Endothelial cell of umbilical vein (primary cell): ENCODE data around the gene CPNE5. TPM values are rescaled to one million over a fixed set of nuclear protein-coding genes. Genes with fewer than 3 reads are reported as not detected.

Experiments
- BruUV-seq: library from RNA; stranded (reverse); fragments of 400-500 nt; replicated peaks from 2 replicates; lab custom pipeline; 2021; lab: Mats Ljungman, UMichigan
- CTCF ChIA-PET: fragments of 300-600, 350-600 bp; sonication (Branson Sonifier 250); formaldehyde crosslinking; loops from one replicate; lab custom pipeline; 2021; ENCODE audit warnings: antibody characterized with exemption, inconsistent platforms; lab: Charles Lee
- POLR2A ChIA-PET: fragments of 300-600, 350-600 bp; sonication (Branson Sonifier 250); formaldehyde crosslinking; loops from one replicate; lab custom pipeline; 2021; ENCODE audit warnings: antibody characterized with exemption, inconsistent platforms; lab: Charles Lee
- DNase-seq: peaks from one replicate; pipeline ENCODE4 v3.0.0-alpha.2; 2011; ENCODE audit warnings: low read depth, low spot score
- FAIRE-seq: peaks from 2 replicates; lab custom pipeline; 2011; peaks lifted over from hg19 to GRCh38; lab: Jason Lieb, UNC
- H2AFZ ChIP-seq: 2 replicates; pipeline ENCODE4 v1.6.0; 2012; ENCODE audit warnings: low read depth, low read length, control low read depth, inconsistent platforms
- H3K27ac ChIP-seq: 2 replicates; pipeline ENCODE4 v1.5.1; 2011; ENCODE audit warnings: low read depth, mild to moderate bottlenecking, control low read depth, low read length, moderate library complexity; ENCODE audit not compliant: insufficient read depth
- H3K27me3 ChIP-seq, 2 experiments: 2 replicates each; pipeline versions ENCODE4 v1.6.0 to v1.6.1; 2011; ENCODE audit warnings: low read length in 2 of 2, mixed read lengths in 1 of 2; ENCODE audit not compliant: control insufficient read depth in 2 of 2, insufficient read depth in 2 of 2
- H3K36me3 ChIP-seq, 2 experiments: 2 replicates in 1 of 2; 3 replicates in 1 of 2; pipeline ENCODE4 v1.5.1; 2011; ENCODE audit warnings: low read length in 2 of 2, mild to moderate bottlenecking in 1 of 2, moderate library complexity in 1 of 2; ENCODE audit not compliant: control insufficient read depth in 2 of 2, insufficient read depth in 2 of 2; ENCODE audit errors: extremely low read depth in 1 of 2
- H3K4me1 ChIP-seq: 3 replicates; pipeline ENCODE4 v1.5.1; 2011; ENCODE audit warnings: mild to moderate bottlenecking, low read length; ENCODE audit not compliant: control insufficient read depth, insufficient read depth; ENCODE audit errors: extremely low read depth
- H3K4me2 ChIP-seq: 2 replicates; pipeline ENCODE4 v1.6.1; 2011; ENCODE audit warnings: low read length, control low read depth, mixed read lengths; ENCODE audit not compliant: insufficient read depth
- H3K4me3 ChIP-seq, 3 experiments: fragments of 200-600 bp in 1 of 3; sonication (generic), shearing (Covaris generic) in 1 of 3; replicated peaks in 1 of 3; 2 replicates each; pipeline ENCODE4 v1.5.1; 2011 to 2016; ENCODE audit warnings: control low read depth in 3 of 3, low read length in 3 of 3, mild to moderate bottlenecking in 2 of 3, inconsistent platforms in 1 of 3, low read depth in 1 of 3, moderate library complexity in 1 of 3; ENCODE audit not compliant: insufficient read depth in 1 of 3
- H3K79me2 ChIP-seq: 2 replicates; pipeline ENCODE4 v1.6.0; 2012; ENCODE audit warnings: low read length, inconsistent platforms; ENCODE audit not compliant: control insufficient read depth, insufficient read depth
- H3K9ac ChIP-seq: replicated peaks from 2 replicates; pipeline ENCODE3; 2011; ENCODE audit warnings: low read length, control low read depth; ENCODE audit not compliant: insufficient read depth; ENCODE audit errors: extremely low read depth
- H3K9me1 ChIP-seq: replicated peaks from 3 replicates; pipeline ENCODE4 v1.6.0; 2011; ENCODE audit warnings: mild to moderate bottlenecking, low read length; ENCODE audit not compliant: control insufficient read depth, insufficient read depth; ENCODE audit errors: extremely low read depth
- H3K9me3 ChIP-seq: replicated peaks from 2 replicates; pipeline ENCODE4 v1.5.1; 2012; ENCODE audit warnings: low read length, inconsistent platforms; ENCODE audit not compliant: control insufficient read depth, insufficient read depth
- H4K20me1 ChIP-seq: replicated peaks from 2 replicates; pipeline ENCODE3; 2011; ENCODE audit warnings: mild to moderate bottlenecking, low read length; ENCODE audit not compliant: control insufficient read depth, insufficient read depth; ENCODE audit errors: extremely low read depth
- EZH2 ChIP-seq: IDR thresholded peaks from 2 replicates; pipeline ENCODE4 v1.6.1; 2012; ENCODE audit warnings: borderline replicate concordance, low read depth, mild to moderate bottlenecking, moderate library complexity, low read length, inconsistent platforms; ENCODE audit not compliant: severe bottlenecking
- FOS ChIP-seq: IDR thresholded peaks from 2 replicates; pipeline ENCODE4 v1.6.1; 2011; ENCODE audit warnings: mild to moderate bottlenecking, low read length, moderate library complexity, borderline replicate concordance; ENCODE audit not compliant: insufficient read depth
- GATA2 ChIP-seq: IDR thresholded peaks from 2 replicates; pipeline ENCODE4 v1.7.0; 2011; ENCODE audit warnings: low read depth, mild to moderate bottlenecking, moderate library complexity, mixed read lengths, low read length; ENCODE audit not compliant: insufficient read length, insufficient read depth
- JUN ChIP-seq: IDR thresholded peaks from 2 replicates; pipeline ENCODE4 v1.6.1; 2011; ENCODE audit warnings: borderline replicate concordance, low read depth; ENCODE audit not compliant: insufficient read length, insufficient read depth
- MYC ChIP-seq: IDR thresholded peaks from one replicate; pipeline ENCODE4 v1.6.1; 2011; ENCODE audit warnings: mild to moderate bottlenecking, low read depth, low read length
- POLR2A ChIP-seq: IDR thresholded peaks from 2 replicates; pipeline ENCODE4 v1.6.1; 2012; ENCODE audit warnings: low read depth, mild to moderate bottlenecking, control low read depth, low read length
- POLR2AphosphoS5 ChIP-seq: IDR thresholded peaks from 2 replicates; pipeline ENCODE4 v1.6.1; 2012; ENCODE audit warnings: low read depth, mild to moderate bottlenecking, control low read depth, low read length, moderate library complexity; ENCODE audit not compliant: insufficient read depth
- dilution Hi-C: fragments of 300-500 bp; cut with MboI; formaldehyde crosslinking; loops from one replicate; pipeline ENCODE4 v1.15.0; 2019; ENCODE audit warnings: low sequenced_read_pairs; ENCODE audit not compliant: extremely low pct_ligation_motif_present
- intact Hi-C: fragments of 100-400 bp; cut with micrococcal nuclease; formaldehyde crosslinking; loops from one replicate; pipeline ENCODE4 v1.10.0; 2022
- polyA plus RNA-seq, 4 experiments: library from polyadenylated mRNA; depleted of rRNA in 3 of 4; stranded (reverse) in 3 of 4; unstranded in 1 of 4; fragments of >200 nt; gene quantifications; 2 replicates each; pipeline versions ENCODE4 v1.2.1 to v1.2.3, GENCODE V29; 2011 to 2012; ENCODE audit warnings: missing spikeins in 1 of 4
- total RNA-seq: library from RNA; stranded (reverse); gene quantifications from 2 replicates; pipeline ENCODE4 v1.2.3, GENCODE V29; 2021
- TF ChIP-seq, protein P1 (sequence below), 2 donors: IDR thresholded peaks; 1 replicate in 1 of 2; 2 replicates in 1 of 2; pipeline ENCODE4 v1.5.1; 2011; ENCODE audit warnings: low read length in 2 of 2, mild to moderate bottlenecking in 2 of 2, moderate library complexity in 2 of 2, control low read depth in 1 of 2, inconsistent platforms in 1 of 2, low read depth in 1 of 2; ENCODE audit not compliant: insufficient read depth in 1 of 2; ENCODE audit errors: extremely low read depth in 1 of 2
- TF ChIP-seq, protein P2 (sequence below): IDR thresholded peaks from 2 replicates; pipeline ENCODE4 v1.6.1; 2011; ENCODE audit not compliant: insufficient read depth, insufficient read length

The CPNE5 gene
- total and polyA plus RNA-seq, 2 donors (not counting 3 experiments of a cell fraction or from before 2014, with no cell fraction given), result 18.8 to 49.4 TPM

DNA sequence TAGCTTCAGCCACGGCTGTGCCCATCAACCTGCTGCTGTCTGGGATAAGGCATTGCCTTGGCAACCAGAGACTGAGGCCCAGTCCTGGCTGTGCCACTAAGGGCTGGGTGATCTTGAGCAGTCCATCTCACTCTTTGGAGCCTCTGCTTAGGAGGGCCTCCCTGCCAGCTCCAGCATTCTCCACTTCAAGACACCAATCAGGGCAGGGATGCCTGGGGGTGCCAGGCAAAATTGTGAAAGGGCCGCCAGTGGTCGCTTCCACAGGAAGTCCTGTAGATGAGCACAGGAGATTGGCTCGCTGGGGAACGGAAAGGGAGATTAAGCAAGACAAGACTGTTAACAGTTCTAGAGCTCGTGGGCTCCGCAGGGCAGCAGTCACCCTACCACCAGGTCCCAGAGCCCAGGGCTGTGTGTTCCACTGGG lies 141.8 kb downstream of the CPNE5 start, which contains the start of gene RAB44:
RAB44 (plus strand) TSS at position 346 of the 423 bp plus-strand sequence. CDS start 6,410 bp downstream, outside the sequence.
- H3K4me2 ChIP-seq, result no peak within 1 kb of the TSS
- FAIRE-seq (no peak), DNase-seq (no peak)
- no peaks in the 10 kb centered on the region for H3K9me3 ChIP-seq
- no peak within 1 kb of the TSS for H3K4me3 ChIP-seq
- H3K9me1 ChIP-seq, result no peaks in the 10 kb centered on the region
- H3K36me3 ChIP-seq, result no peaks in the 10 kb centered on the region
- H3K4me1 ChIP-seq, result no peaks in the 10 kb centered on the region
- TF ChIP-seq JUN (no peak), FOS (no peak), POLR2A (no peak), EZH2 (no peak)
- no peak within 1 kb of the TSS for H2AFZ ChIP-seq
- ChIA-PET CTCF (no interaction called here), POLR2A (no interaction called here)
- H3K79me2 ChIP-seq, result no peaks in the 10 kb centered on the region
- H4K20me1 ChIP-seq, result no peaks in the 10 kb centered on the region
- no peak within 1 kb of the TSS for H3K9ac ChIP-seq
- no peaks in the 10 kb centered on the region for H3K27me3 ChIP-seq
- intact Hi-C loops, result no loop called here
- no peak within 1 kb of the TSS for H3K27ac ChIP-seq
- no TSS peak for BruUV-seq
- dilution Hi-C loops, result no loop called here

DNA sequence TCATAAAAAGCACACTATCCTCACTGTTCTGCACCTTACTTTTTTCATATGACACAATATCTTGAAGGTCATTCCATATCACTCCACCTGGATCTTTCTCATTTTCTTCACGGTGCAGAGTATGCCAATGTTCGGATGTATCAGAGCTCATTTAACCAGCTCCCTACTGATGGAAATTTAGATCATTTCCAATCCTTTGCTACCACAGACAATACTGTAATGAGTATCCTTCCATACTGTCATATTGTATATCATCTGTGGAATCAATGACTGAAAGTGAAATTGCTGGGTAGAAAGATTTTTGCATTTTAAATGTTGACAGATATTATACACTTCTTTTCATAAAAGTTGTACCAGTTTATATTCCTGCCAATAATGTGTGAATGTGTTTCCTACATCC lies 143.8 kb downstream of the CPNE5 start:
- Histone ChIP-seq H3K9ac (no peak overlapping the region), H3K4me1 (no peaks in the 10 kb centered on the region), H4K20me1 (no peaks in the 10 kb centered on the region), H3K27ac (no peak overlapping the region), H3K27me3 (no peaks in the 10 kb centered on the region), H3K79me2 (no peaks in the 10 kb centered on the region), H3K36me3 (no peaks in the 10 kb centered on the region), H2AFZ (no peak overlapping the region), H3K9me1 (no peaks in the 10 kb centered on the region), H3K4me2 (no peak overlapping the region), H3K9me3 (no peaks in the 10 kb centered on the region), H3K4me3 (no peak overlapping the region)
- TF ChIP-seq, protein P1, sequence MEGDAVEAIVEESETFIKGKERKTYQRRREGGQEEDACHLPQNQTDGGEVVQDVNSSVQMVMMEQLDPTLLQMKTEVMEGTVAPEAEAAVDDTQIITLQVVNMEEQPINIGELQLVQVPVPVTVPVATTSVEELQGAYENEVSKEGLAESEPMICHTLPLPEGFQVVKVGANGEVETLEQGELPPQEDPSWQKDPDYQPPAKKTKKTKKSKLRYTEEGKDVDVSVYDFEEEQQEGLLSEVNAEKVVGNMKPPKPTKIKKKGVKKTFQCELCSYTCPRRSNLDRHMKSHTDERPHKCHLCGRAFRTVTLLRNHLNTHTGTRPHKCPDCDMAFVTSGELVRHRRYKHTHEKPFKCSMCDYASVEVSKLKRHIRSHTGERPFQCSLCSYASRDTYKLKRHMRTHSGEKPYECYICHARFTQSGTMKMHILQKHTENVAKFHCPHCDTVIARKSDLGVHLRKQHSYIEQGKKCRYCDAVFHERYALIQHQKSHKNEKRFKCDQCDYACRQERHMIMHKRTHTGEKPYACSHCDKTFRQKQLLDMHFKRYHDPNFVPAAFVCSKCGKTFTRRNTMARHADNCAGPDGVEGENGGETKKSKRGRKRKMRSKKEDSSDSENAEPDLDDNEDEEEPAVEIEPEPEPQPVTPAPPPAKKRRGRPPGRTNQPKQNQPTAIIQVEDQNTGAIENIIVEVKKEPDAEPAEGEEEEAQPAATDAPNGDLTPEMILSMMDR (IDR thresholded peaks at IDR 0.05; ENCODE audit: extremely low read depth in 1 of 2, insufficient read depth in 1 of 2, low read depth in 1 of 2, low read length in 2 of 2), result no peak
- TF ChIP-seq EZH2 (no peak), FOS (no peak), MYC (no peak), POLR2A (no peak), JUN (no peak), GATA2 (no peak), POLR2AphosphoS5 (no peak)
- TF ChIP-seq, protein P2, sequence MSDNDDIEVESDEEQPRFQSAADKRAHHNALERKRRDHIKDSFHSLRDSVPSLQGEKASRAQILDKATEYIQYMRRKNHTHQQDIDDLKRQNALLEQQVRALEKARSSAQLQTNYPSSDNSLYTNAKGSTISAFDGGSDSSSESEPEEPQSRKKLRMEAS, result no peak
- ChIA-PET POLR2A (no interaction called here), CTCF (interaction anchor here (1.6 kb wide), 1 partner anchor 29 kb away, joined by 6 read pairs; no protein-coding TSS in a partner anchor)
- dilution Hi-C loops (no loop called here), intact Hi-C loops (no loop called here)
- DNase-seq (no peak), FAIRE-seq (no peak)
- BruUV-seq, result no TSS peak
